Upper lobe of right lung (tissue), 1 donor: ENCODE results near the gene LBH. TPM values are rescaled to one million over a fixed set of nuclear protein-coding genes. Genes with fewer than 3 reads are reported as not detected.

Experiments used
- ATAC-seq: fragments of 200-7000 bp; cut with Tn5 transposase; one replicate; pipeline ENCODE4 v1.9.1; 2020; ENCODE audit warnings: mild to moderate bottlenecking, moderate library complexity
- DNase-seq: peaks from one replicate; pipeline ENCODE4 v3.0.0-alpha.2; 2020
- H3K27ac ChIP-seq: fragments of 200-600 bp; one replicate; pipeline ENCODE4 v1.8.0; 2022
- H3K27me3 ChIP-seq: fragments of 200-600 bp; one replicate; pipeline ENCODE4 v1.8.0; 2022; ENCODE audit warnings: mild to moderate bottlenecking
- H3K36me3 ChIP-seq: fragments of 200-600 bp; one replicate; pipeline ENCODE4 v1.8.0; 2022
- H3K4me1 ChIP-seq: fragments of 200-600 bp; one replicate; pipeline ENCODE4 v1.8.0; 2022
- H3K4me3 ChIP-seq: fragments of 200-600 bp; one replicate; pipeline ENCODE4 v1.8.0; 2022; ENCODE audit warnings: mild to moderate bottlenecking
- H3K9me3 ChIP-seq: fragments of 200-600 bp; one replicate; pipeline ENCODE4 v1.8.0; 2022
- intact Hi-C: fragments of 100-400 bp; cut with DNase I; formaldehyde crosslinking; loops from one replicate; pipeline ENCODE4 v1.11.0; 2022
- total RNA-seq: library from RNA; stranded (reverse); fragmentation: NEBNext Ultra II Directional; extraction: Animal tissue kit (Norgen Biotek cat#: 25700); gene quantifications from one replicate; pipeline ENCODE4 v1.2.1, GENCODE V29; 2021
- TF ChIP-seq, protein P1 (sequence below): fragments of 200-600 bp; IDR thresholded peaks from one replicate; pipeline ENCODE4 v1.8.0; 2022; ENCODE audit warnings: antibody characterized with exemption
- donor health status: DM: no; HTN: yes; CAD: no; lungs with severe emphysema.

LBH gene
- total RNA-seq, 1 donor from 2014 or later, result 272 TPM

DNA sequence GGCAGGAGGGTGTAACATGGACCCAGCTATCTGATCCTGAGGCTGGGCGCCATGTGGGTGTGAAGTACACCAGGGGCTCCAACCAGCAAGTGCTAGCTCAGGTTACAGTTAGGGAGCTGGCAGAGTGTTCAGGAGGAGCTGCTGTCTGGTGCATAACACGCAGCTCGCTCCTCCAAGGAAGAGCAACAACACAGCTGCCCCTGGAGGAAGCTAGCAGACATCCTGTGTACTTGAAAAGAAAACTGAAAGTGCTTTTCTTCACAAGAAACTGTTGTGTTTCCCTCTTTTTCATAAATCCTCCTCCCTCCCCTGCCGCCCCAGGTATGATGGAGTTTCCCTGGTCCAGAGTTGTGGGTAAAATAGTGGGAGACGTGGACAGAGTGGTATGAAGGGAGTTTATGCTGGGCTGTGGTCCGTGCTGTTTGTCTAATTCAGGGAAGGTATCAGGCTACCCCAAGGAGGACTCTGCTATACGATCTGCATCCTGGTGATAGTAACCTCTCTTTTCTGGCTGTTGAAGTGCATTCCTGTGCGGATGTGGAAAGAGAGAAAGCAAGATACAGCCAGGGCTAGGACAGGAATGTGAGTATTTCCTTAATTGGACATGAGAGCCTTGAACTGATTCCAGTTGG lies 6.1 kb upstream of the LBH start:
- H3K4me3 ChIP-seq, result peak overlapping the region; percentile 43
- H3K27me3 ChIP-seq, result no peaks in the 10 kb centered on the region
- ATAC-seq (peak; percentile 67), DNase-seq (no peak)
- TF ChIP-seq, protein P1, sequence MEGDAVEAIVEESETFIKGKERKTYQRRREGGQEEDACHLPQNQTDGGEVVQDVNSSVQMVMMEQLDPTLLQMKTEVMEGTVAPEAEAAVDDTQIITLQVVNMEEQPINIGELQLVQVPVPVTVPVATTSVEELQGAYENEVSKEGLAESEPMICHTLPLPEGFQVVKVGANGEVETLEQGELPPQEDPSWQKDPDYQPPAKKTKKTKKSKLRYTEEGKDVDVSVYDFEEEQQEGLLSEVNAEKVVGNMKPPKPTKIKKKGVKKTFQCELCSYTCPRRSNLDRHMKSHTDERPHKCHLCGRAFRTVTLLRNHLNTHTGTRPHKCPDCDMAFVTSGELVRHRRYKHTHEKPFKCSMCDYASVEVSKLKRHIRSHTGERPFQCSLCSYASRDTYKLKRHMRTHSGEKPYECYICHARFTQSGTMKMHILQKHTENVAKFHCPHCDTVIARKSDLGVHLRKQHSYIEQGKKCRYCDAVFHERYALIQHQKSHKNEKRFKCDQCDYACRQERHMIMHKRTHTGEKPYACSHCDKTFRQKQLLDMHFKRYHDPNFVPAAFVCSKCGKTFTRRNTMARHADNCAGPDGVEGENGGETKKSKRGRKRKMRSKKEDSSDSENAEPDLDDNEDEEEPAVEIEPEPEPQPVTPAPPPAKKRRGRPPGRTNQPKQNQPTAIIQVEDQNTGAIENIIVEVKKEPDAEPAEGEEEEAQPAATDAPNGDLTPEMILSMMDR, result no peak
- H3K36me3 ChIP-seq, result no peaks in the 10 kb centered on the region
- H3K27ac ChIP-seq, result peak overlapping the region; percentile 82
- peaks cover 20% of the 10 kb centered on the region for H3K4me1 ChIP-seq
- intact Hi-C loops, result no loop called here
- no peaks in the 10 kb centered on the region for H3K9me3 ChIP-seq

DNA sequence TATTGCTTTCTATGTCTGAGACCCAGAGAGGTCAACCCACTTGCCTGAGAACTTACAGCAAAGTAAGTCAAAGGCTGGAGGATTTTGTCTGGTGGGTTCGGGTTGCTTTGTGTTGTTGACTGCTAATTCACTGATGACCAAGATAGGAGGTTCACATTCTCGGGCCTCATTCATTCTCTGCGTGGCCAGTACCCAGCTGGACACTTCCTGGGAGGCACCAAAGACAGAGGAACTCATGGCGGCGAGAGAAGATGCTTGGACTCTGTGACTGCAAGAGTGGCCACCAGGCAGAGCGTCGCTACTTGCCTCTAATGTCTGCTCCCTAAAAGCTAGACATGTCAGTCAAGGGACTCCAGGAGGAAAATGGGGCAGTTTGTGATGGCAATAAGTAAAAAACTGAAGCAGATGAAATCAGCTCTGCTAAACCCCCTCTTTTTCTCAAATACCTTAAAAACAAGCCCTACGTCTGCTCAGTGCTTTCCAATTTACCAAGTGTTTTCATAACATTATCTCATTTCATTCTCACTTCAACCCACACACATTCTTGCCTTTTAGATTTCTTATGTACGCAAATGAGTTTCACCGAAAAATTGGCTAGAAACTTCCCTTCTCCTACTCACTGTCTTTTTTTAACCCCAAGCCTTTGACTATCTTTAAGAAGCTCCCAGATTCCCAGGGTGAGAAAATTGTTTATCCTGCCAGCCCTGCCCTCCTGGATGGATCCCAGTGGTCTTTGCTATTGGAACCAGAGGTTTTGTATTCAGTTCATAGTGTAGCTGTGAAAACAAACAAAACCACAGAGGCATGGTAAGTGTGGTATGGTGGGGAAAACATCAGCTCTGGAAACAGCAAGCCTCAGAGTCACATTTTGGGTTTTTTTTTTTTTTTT lies 4.9 kb upstream of the LBH start:
- intact Hi-C loops, result no loop called here
- Histone ChIP-seq H3K27ac (peak overlapping the region; percentile 82), H3K9me3 (no peaks in the 10 kb centered on the region), H3K4me1 (peaks cover 26% of the 10 kb centered on the region), H3K4me3 (no peak overlapping the region), H3K36me3 (no peaks in the 10 kb centered on the region), H3K27me3 (no peaks in the 10 kb centered on the region)
- DNase-seq, result no peak
- TF ChIP-seq, protein P1, result no peak
- ATAC-seq, result no peak

DNA sequence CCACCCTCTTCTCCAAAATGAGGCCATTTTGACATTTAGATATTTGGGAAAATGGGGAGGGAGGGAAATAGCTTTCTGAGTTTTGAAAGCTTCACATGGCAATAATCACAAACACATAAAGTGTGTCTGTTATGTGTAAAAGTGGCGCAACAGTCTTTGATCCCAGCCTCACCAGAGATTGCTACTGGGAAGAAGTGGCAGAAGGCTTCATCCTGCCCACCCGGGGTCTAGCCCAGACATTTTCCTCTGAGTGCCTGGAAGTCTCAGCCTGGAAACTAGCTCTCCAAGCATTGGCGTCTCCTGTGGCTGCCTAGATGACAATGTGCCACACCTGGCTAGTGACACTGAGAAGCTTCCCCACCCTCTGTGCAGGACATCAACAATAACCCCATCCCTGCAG lies 1.7 kb upstream of the LBH start:
- intact Hi-C loops, result no loop called here
- DNase-seq, result no peak
- H3K9me3 ChIP-seq, result no peaks in the 10 kb centered on the region
- H3K4me1 ChIP-seq, result peaks cover 36% of the 10 kb centered on the region
- H3K27me3 ChIP-seq, result no peaks in the 10 kb centered on the region
- peaks cover 5% of the 10 kb centered on the region for H3K36me3 ChIP-seq
- H3K27ac ChIP-seq, result no peak overlapping the region
- ATAC-seq, result no peak
- H3K4me3 ChIP-seq, result no peak overlapping the region
- TF ChIP-seq, protein P1, result no peak

DNA sequence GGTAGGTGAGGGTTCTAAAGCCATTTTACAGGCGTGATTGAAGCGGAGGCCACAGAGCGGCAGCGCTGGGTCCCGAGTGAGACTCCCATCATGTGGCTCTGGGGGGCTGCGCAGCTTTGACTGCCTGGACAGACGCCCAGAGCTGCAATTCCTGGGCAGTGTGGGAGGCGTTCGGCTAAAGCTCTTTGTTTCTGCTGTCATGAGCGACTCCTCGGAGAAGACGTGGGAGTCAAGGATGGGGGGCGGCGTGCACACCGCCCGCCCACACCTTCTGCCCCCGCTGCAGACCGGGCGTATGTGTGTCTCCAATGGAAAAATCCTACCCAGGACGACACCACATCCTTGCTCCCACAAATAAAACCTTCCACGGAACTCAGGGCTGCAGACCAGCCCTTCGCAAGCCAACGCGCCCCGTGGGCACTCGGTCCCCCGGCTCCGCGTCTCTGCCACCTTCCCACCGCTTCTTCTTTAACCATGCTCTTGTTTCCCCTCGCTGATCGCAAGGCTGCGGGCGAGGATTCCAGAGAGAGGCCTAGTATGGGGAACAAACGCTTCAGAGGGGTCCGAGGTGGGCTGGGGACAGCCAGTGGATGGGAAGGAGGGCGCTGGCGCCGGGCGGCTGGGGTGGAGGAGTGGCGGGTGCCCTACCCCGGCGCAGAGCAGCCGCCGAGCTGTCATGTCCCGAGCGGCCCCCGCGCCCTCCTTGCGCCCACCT lies 680 bp upstream of the LBH start:
- H3K4me1 ChIP-seq, result peaks cover 31% of the 10 kb centered on the region

More for the DNA sequence above, 680 bp upstream of the LBH start:
- DNase-seq (no peak), ATAC-seq (no peak)
- peaks cover 16% of the 10 kb centered on the region for H3K36me3 ChIP-seq
- H3K27me3 ChIP-seq, result no peaks in the 10 kb centered on the region
- peak overlapping the region; percentile 87 for H3K27ac ChIP-seq
- TF ChIP-seq, protein P1, result no peak
- peak overlapping the region; percentile 73 for H3K4me3 ChIP-seq
- no peaks in the 10 kb centered on the region for H3K9me3 ChIP-seq
- intact Hi-C loops, result loop anchor here (10.0 kb wide), 1 partner anchor 134 kb away; no protein-coding TSS in a partner anchor
